ENCODE measurements around the gene SULF2. TPM values are rescaled to one million over a fixed set of nuclear protein-coding genes. Genes with fewer than 3 reads are reported as not detected.

SULF2 gene
- total and polyA plus RNA-seq, 2 of the 13 experiments (the other 11 are each of a cell fraction or from before 2014, with no cell fraction given): 7.2 to 50.9 TPM

DNA sequence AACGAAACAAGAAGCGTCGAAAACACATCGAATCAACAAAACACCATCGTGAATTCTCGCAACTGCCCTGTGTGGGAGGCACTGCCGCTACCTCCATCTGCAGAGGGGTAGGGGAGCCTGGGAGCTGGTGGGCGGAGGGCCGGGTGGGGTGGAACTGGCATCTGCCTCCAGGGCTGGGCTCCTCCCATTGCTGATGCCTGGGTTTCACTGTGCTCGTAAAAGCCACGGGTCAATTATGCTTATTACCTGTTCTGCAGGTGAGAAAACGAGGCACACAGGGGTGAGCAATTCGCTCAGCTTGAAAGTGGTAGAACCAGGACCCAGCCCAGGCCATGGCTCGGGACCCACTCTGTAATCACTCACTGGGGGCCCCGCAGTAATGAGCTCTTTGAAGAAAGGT is 16.5 kb upstream of the SULF2 start (continued):
- TF ChIP-seq ARHGAP35 (CRISPR knock-in tag; IDR thresholded peaks at IDR 0.05; ENCODE audit: borderline replicate concordance): no peak
- TF ChIP-seq ZNF552 (CRISPR knock-in tag; IDR thresholded peaks at IDR 0.05; ENCODE audit: borderline replicate concordance): no peak
- TF ChIP-seq, protein P1, sequence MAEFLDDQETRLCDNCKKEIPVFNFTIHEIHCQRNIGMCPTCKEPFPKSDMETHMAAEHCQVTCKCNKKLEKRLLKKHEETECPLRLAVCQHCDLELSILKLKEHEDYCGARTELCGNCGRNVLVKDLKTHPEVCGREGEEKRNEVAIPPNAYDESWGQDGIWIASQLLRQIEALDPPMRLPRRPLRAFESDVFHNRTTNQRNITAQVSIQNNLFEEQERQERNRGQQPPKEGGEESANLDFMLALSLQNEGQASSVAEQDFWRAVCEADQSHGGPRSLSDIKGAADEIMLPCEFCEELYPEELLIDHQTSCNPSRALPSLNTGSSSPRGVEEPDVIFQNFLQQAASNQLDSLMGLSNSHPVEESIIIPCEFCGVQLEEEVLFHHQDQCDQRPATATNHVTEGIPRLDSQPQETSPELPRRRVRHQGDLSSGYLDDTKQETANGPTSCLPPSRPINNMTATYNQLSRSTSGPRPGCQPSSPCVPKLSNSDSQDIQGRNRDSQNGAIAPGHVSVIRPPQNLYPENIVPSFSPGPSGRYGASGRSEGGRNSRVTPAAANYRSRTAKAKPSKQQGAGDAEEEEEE (CRISPR knock-in tag; IDR thresholded peaks at IDR 0.05; ENCODE audit: borderline replicate concordance): no peak

DNA sequence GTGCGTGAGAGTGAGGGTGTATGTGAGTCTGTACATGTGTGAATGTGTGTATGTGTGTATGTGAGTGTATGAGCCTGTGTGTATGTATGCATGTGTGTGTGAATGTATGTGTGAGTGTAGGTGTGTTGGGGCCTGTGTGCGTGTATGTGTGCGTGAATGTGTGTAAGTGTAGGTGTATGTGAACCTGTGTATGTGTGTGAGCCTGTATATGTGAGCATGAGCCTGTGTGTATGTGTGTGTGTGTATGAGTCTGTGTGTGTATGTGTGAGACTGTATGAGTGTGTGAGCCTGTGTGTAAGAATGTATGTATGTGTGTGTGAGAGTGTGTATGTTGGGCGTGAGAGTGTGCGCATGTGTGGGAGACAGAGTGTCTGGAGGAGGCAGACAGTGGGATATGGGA is 15.8 kb upstream of the SULF2 start:
- Histone ChIP-seq H3K4me2 (ENCODE audit: low read depth, low read length) (no peak overlapping the region), H3K27ac (ENCODE audit: extremely low read length, insufficient read depth, low read length) (no peak overlapping the region), H3K79me2 (ENCODE audit: insufficient read depth, low read length) (no peaks in the 10 kb centered on the region), H3K27me3 (ENCODE audit: control insufficient read depth in 1 of 2, insufficient read depth in 2 of 2, low read length in 2 of 2) (peaks cover 4 to 42% of the 10 kb centered on the region in 2 experiments), H3K9me3 (ENCODE audit: low read length) (no peaks in the 10 kb centered on the region), H4K20me1 (ENCODE audit: insufficient read depth, low read length) (no peaks in the 10 kb centered on the region), H3K4me3 (replicated peaks in 1 of 3; ENCODE audit: insufficient read depth in 1 of 3, low read depth in 2 of 3, low read length in 3 of 3) (no peak overlapping the region), H2AFZ (ENCODE audit: low read length) (no peak overlapping the region), H3K9ac (ENCODE audit: insufficient read depth, low read depth, low read length) (no peak overlapping the region), H3K4me1 (ENCODE audit: insufficient read depth, low read length) (no peaks in the 10 kb centered on the region), H3K36me3 (replicated peaks in 1 of 2; ENCODE audit: control insufficient read depth in 1 of 2, insufficient read depth in 2 of 2, low read length in 2 of 2) (no peaks in the 10 kb centered on the region)
- 82% methylated on average over 5 of the region's 5 CpGs for WGBS (ENCODE audit: low lambda C conversion rate)
- in situ Hi-C loops (cut with HindIII; ENCODE audit: extremely low pct_ligation_motif_present, low pct_unique_long_range_greater_than_20kb): no loop called here
- no TSS peak for BruUV-seq (replicated peaks)
- ChIA-PET CTCF (ENCODE audit: low intra/inter-chr PET ratio, low total read pairs) (no interaction called here), POLR2A (no interaction called here)
- ATAC-seq (peak; percentile 10; the same call in 1 of the 3 replicates), DNase-seq (ENCODE audit: low spot score) (no peak), FAIRE-seq (no peak)
- intact Hi-C loops (cut with micrococcal nuclease; ENCODE audit: unreplicated experiment): no loop called here
- TF ChIP-seq SOX6 (IDR thresholded peaks at IDR 0.05) (peak; percentile 91), SOX6 (CRISPR knock-in tag; IDR thresholded peaks at IDR 0.05) (no peak), DNMT1 (CRISPR knock-in tag; IDR thresholded peaks at IDR 0.05) (no peak), IKZF1 (IDR thresholded peaks at IDR 0.05) (peak; percentile 99), ZNF296 (CRISPR knock-in tag; conservative IDR thresholded peaks at IDR 0.05) (no peak), ATF7 (IDR thresholded peaks at IDR 0.05) (peak; percentile 14; the same call in 1 of the 2 replicates), ATF7 (CRISPR knock-in tag; IDR thresholded peaks at IDR 0.05) (no peak)
- TF ChIP-seq, protein P2, sequence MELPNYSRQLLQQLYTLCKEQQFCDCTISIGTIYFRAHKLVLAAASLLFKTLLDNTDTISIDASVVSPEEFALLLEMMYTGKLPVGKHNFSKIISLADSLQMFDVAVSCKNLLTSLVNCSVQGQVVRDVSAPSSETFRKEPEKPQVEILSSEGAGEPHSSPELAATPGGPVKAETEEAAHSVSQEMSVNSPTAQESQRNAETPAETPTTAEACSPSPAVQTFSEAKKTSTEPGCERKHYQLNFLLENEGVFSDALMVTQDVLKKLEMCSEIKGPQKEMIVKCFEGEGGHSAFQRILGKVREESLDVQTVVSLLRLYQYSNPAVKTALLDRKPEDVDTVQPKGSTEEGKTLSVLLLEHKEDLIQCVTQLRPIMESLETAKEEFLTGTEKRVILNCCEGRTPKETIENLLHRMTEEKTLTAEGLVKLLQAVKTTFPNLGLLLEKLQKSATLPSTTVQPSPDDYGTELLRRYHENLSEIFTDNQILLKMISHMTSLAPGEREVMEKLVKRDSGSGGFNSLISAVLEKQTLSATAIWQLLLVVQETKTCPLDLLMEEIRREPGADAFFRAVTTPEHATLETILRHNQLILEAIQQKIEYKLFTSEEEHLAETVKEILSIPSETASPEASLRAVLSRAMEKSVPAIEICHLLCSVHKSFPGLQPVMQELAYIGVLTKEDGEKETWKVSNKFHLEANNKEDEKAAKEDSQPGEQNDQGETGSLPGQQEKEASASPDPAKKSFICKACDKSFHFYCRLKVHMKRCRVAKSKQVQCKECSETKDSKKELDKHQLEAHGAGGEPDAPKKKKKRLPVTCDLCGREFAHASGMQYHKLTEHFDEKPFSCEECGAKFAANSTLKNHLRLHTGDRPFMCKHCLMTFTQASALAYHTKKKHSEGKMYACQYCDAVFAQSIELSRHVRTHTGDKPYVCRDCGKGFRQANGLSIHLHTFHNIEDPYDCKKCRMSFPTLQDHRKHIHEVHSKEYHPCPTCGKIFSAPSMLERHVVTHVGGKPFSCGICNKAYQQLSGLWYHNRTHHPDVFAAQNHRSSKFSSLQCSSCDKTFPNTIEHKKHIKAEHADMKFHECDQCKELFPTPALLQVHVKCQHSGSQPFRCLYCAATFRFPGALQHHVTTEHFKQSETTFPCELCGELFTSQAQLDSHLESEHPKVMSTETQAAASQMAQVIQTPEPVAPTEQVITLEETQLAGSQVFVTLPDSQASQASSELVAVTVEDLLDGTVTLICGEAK (IDR thresholded peaks at IDR 0.05): 0 out of 2 replicates have a peak, but pooled peaks have one; percentile 31
- TF ChIP-seq, protein P2 (CRISPR knock-in tag; IDR thresholded peaks at IDR 0.05): no peak

Measured in HepG2 (cell line).